ENCODE measurements around the gene BET1L.
"Not testable (repeated sequence)": the region's sequence is repeated elsewhere in the genome, so short reads cannot be mapped to it uniquely, and the experiment has no call there.

The BET1L gene

DNA sequence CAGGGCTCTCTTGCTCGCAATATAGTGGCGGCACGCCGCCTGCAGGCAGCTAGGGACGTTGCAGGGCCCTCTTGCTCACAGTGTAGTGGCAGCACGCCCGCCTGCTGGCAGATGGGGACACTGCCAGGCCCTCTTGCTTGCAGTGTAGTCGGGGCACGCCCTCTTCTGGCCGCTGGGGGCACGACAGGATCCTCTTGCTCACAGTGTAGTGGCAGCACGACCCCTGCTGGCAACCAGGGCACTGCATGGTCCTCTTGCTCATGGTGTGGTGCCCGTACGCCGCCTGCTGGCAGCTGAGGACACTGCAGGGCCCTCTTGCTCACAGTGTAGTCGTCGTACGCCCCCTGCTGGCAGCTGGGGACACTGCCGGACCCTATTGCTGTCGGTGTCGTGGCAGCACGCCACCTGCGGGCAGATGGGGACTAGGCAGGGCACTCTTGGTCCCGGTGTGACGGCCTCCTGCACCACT lies 17.3 kb downstream of the BET1L start:
- H3K4me3 ChIP-seq (ENCODE audit: low read depth, low read length); DNase-seq (ENCODE audit: low read depth): not testable (repeated sequence)
- TF ChIP-seq, protein P1, sequence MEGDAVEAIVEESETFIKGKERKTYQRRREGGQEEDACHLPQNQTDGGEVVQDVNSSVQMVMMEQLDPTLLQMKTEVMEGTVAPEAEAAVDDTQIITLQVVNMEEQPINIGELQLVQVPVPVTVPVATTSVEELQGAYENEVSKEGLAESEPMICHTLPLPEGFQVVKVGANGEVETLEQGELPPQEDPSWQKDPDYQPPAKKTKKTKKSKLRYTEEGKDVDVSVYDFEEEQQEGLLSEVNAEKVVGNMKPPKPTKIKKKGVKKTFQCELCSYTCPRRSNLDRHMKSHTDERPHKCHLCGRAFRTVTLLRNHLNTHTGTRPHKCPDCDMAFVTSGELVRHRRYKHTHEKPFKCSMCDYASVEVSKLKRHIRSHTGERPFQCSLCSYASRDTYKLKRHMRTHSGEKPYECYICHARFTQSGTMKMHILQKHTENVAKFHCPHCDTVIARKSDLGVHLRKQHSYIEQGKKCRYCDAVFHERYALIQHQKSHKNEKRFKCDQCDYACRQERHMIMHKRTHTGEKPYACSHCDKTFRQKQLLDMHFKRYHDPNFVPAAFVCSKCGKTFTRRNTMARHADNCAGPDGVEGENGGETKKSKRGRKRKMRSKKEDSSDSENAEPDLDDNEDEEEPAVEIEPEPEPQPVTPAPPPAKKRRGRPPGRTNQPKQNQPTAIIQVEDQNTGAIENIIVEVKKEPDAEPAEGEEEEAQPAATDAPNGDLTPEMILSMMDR (IDR thresholded peaks at IDR 0.05; ENCODE audit: low read depth, low read length) = peak; percentile 15

DNA sequence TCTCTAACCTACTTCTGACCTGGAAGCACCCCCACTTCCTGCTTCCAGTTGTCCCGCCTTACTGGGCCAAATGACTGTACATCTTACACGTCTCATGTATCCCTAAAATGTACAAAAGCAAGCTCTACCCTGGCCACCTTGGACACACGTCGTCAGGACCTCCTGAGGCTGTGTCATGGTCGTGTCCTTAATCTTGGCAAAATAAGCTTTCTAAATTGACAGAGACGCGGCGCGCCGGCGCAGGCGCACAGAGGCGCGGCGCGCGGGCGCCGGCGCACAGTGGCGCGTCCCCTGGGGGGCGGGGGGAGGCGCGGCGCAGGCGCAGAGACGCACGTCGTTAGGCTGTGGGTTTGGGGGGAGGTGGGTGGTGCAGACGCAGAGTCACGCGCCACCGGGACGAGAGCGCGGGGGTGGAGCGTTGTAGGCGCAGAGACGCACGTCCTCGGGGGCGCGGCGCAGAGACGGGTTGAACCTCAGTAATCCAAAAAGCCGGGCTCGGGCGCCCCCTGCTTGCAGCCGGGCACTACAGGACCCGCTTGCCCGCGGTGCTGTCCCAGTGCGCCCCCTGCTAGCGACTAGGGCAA lies 17.9 kb downstream of the BET1L start:
- not testable (repeated sequence) for DNase-seq (ENCODE audit: low read depth); H3K4me3 ChIP-seq (ENCODE audit: low read depth, low read length)

DNA sequence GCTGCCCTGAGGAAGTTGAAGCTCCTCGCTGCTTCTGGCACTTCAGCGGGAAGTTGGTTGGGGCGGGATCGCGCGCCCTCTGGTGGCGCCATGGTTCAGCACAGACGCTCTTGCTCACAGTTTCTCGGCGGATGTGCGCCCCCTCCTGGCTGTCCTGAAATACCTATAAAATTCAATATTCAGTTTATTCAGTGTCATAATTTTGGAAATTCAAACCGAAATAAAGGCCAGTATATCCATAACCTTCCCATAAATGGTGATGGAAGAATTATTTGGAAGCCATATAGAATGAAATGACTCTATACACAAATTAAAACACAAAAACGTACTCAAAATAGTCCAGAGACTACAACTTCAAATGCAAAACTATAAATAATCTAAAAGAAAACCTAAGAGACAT lies 27.0 kb downstream of the BET1L start:
- not testable (repeated sequence) for H3K4me3 ChIP-seq (ENCODE audit: low read depth, low read length); DNase-seq (ENCODE audit: low read depth)

All from NB4 (cell line).